Pancreas (tissue), 10 donors: ENCODE measurements around the gene SRRM4. TPM values are rescaled to one million over a fixed set of nuclear protein-coding genes. Genes with fewer than 3 reads are reported as not detected.

Experiments
- ATAC-seq, 4 donors: fragments of 200-7000 bp; cut with Tn5 transposase; one replicate each; pipeline versions ENCODE4 v1.8.0 to v1.9.1; 2020; ENCODE audit warnings: mild to moderate bottlenecking in 4 of 4, moderate library complexity in 4 of 4
- DNase-seq, 6 donors: peaks; one replicate each; pipeline ENCODE4 v3.0.0-alpha.2; 2020
- FAIRE-seq: peaks from 2 replicates; lab custom pipeline; 2012; peaks lifted over from hg19 to GRCh38; lab: Jason Lieb, UNC
- H3K27ac ChIP-seq, 4 donors: fragments of 200-600 bp; sonication (generic); 1 replicate in 3 of 4; 2 replicates in 1 of 4; pipeline versions ENCODE4 v1.5.0 to v1.8.0; 2020
- H3K27me3 ChIP-seq, 4 donors: fragments of 200-600 bp; one replicate each; pipeline ENCODE4 v1.8.0; 2021
- H3K36me3 ChIP-seq, 3 donors: fragments of 200-600 bp; sonication (generic) in 1 of 3; one replicate each; pipeline versions ENCODE4 v1.5.0 to v1.8.0; 2020 to 2021
- H3K4me1 ChIP-seq, 3 donors: fragments of 200-600 bp; one replicate each; pipeline ENCODE4 v1.8.0; 2021
- H3K4me3 ChIP-seq, 4 donors: fragments of 200-600 bp; sonication (generic) in 2 of 4; one replicate each; pipeline versions ENCODE4 v1.5.0 to v1.8.0; 2020 to 2021
- H3K9me3 ChIP-seq, 4 donors: fragments of 200-600 bp; one replicate each; pipeline ENCODE4 v1.8.0; 2021
- WGBS, 2 donors: extraction: QIAGEN DNeasy Blood & Tissue Kit; methylation state at CpG; one replicate each; pipeline ENCODE4 v1.1.7; 2013; 5-methylcytosine and 5-hydroxymethylcytosine counted together
- intact Hi-C, 3 donors: fragments of 100-400 bp; cut with DNase I; formaldehyde crosslinking; loops; one replicate each; pipeline versions ENCODE4 v1.11.1 to v1.14.2; 2022
- polyA plus RNA-seq, 2 donors: library from polyadenylated mRNA; stranded (reverse); fragments of 200-250 nt; gene quantifications; one replicate each; pipeline ENCODE4 v1.2.3, GENCODE V29; 2013
- total RNA-seq, 6 donors: library from RNA; stranded (reverse); fragmentation: NEBNext Ultra II Directional in 4 of 6; extraction: Animal tissue kit (Norgen Biotek cat#: 25700) in 4 of 6; gene quantifications; one replicate each; pipeline versions ENCODE4 v1.2.1 to v1.2.4, GENCODE V29; 2021 to 2023
- TF ChIP-seq, protein P1 (sequence below), 4 donors: fragments of 200-600 bp; sonication (generic) in 3 of 4; IDR thresholded peaks; one replicate each; pipeline versions ENCODE4 v1.5.0 to v1.8.0; 2021; ENCODE audit warnings: antibody characterized with exemption in 4 of 4
- donor health status: healthy with polysubstance abuse.
- donor health status: DM: no; HTN: no; CAD: no; lungs with moderate emphysema.
- donor health status: DM: no; HTN: no; CAD: no.
- donor health status: control.
- donor health status: control.
- donor health status: Bipolar disorder and iron deficiency.
- donor health status: DM: yes; HTN: yes; CAD: no.
- donor health status: DM: no; HTN: no; CAD: no.
- donor health status: DM: no; HTN: no; CAD: no.
- donor health status: DM: yes; HTN: yes; CAD: no.

The SRRM4 gene
- total and polyA plus RNA-seq, 8 donors, result 0.02 TPM; not detected in 7

DNA sequence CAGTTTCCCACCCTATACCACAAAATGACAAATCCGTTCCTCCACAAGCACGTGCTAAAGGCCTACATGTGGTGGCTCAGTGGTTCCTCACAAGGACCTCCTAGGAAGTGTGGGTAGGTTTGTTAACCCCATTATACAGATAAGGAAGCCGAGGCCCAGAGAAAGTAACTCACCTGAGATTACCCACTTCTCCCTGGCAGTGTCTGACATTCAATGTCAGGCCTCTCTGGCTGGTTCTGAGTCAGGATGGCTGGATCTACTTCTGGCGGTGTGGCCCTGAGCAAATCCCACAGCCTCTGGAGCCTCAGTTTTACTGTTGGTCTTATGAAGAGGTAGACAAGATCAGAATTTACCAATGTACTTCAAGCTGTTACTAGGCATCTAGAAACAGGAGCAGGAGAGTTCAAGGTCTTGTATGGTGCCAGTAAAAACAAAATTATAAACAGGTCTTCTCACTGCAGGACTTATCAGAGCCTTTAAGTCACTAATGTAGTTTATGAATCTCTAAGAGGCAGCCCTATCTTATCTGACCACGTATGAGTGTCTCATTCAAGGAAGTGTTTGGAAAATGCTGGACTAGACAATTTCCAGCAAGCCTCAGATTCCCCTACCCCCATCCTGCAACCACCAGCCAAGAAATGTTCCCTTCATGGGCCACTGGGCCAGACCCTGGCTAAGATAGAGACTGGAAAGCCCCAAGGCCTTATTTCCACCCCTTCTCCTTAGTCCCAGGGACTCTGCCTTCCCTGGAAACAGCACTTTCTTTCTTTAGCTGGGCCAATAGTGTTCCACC, 201.6 kb downstream of the SRRM4 start:
- TF ChIP-seq, protein P1, sequence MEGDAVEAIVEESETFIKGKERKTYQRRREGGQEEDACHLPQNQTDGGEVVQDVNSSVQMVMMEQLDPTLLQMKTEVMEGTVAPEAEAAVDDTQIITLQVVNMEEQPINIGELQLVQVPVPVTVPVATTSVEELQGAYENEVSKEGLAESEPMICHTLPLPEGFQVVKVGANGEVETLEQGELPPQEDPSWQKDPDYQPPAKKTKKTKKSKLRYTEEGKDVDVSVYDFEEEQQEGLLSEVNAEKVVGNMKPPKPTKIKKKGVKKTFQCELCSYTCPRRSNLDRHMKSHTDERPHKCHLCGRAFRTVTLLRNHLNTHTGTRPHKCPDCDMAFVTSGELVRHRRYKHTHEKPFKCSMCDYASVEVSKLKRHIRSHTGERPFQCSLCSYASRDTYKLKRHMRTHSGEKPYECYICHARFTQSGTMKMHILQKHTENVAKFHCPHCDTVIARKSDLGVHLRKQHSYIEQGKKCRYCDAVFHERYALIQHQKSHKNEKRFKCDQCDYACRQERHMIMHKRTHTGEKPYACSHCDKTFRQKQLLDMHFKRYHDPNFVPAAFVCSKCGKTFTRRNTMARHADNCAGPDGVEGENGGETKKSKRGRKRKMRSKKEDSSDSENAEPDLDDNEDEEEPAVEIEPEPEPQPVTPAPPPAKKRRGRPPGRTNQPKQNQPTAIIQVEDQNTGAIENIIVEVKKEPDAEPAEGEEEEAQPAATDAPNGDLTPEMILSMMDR (IDR thresholded peaks at IDR 0.05), result no peak
- no peak for DNase-seq
- Histone ChIP-seq H3K4me3 (no peak overlapping the region), H3K36me3 (no peaks in the 10 kb centered on the region), H3K27me3 (peaks cover 0 to 5% (median 0%) of the 10 kb centered on the region in 4 donors), H3K27ac (peak overlapping the region in 1 of 4 donors; percentile 5), H3K4me1 (peaks cover 0 to 5% (median 0%) of the 10 kb centered on the region in 3 donors), H3K9me3 (no peaks in the 10 kb centered on the region)
- intact Hi-C loops, result no loop called here
- FAIRE-seq, result no peak
- peak in 1 of 4 donors; percentile 6 for ATAC-seq
- WGBS, 2 donors, result 72 to 76% methylated on average over 5 of the region's 5 CpGs

DNA sequence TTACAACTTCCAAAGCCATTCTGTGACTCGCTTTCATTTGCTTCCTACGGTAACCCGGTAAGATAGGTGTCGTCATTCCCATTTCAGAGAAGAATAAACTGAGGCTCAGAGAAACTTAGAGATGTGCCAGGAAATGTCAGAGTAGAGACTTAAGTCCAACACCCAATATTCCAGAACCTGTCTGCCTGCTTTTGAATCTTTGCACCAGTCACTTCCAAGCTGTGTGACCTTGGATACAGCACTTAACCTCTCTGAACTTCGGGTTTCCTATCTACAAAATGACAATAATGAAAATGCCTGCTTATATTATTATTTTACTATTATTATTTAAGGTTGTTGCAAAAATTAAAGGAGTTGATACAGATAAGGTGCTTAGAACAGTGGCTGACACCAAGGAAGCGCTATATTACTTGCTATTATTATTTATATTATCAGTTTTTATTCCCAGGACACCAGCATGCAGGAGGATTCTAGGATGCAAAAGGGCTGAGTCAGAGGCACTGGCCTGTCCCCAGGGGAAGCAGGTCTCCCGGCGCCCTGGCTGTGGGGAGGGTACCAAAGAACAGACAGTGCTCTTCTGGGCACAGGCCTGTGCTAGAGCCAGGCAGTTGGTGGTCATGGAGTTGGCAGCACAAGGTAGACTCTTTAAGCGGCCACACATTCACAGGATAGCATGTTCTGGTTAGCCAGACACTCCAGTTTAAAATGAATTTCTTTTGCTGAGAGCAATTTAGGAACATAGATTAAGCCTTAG, 202.8 kb downstream of the SRRM4 start:
- no peak for FAIRE-seq
- TF ChIP-seq, protein P1 (IDR thresholded peaks at IDR 0.05), result no peak
- Histone ChIP-seq H3K27ac (no peak overlapping the region), H3K4me3 (no peak overlapping the region), H3K36me3 (no peaks in the 10 kb centered on the region), H3K4me1 (peaks cover 0 to 2% (median 0%) of the 10 kb centered on the region in 3 donors), H3K9me3 (no peaks in the 10 kb centered on the region), H3K27me3 (peaks cover 0 to 5% (median 0%) of the 10 kb centered on the region in 4 donors)
- no peak for DNase-seq
- no peak for ATAC-seq
- 81 to 87% methylated on average over 9 of the region's 9 CpGs for WGBS, 2 donors
- intact Hi-C loops, result no loop called here

DNA sequence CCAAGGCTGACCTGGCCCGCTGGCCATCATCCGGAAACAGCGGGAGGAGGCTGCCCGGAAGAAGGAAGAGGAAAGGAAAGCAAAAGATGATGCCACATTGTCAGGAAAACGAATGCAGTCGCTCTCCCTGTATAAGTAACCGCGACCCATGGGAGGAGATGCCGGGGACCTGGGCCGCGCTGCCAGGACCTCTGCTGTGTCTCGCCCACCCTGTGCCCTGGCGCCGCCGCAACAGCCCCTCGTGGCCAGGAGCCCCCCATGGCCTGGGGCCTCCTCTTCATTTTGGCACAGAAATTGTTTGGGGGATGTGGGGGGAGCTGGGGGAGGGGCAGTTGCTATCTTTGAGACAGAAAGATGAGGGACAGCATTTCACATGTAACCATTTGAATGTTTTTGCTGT, 213.9 kb downstream of the SRRM4 start:
- peaks cover 0 to 4% (median 0%) of the 10 kb centered on the region in 3 donors for H3K36me3 ChIP-seq
- H3K9me3 ChIP-seq, result no peaks in the 10 kb centered on the region
- H3K27me3 ChIP-seq, result no peaks in the 10 kb centered on the region
- H3K4me3 ChIP-seq, result no peak overlapping the region
- no peak for DNase-seq
- H3K4me1 ChIP-seq, result no peaks in the 10 kb centered on the region
- 91 to 92% methylated on average over 16 of the region's 16 CpGs for WGBS, 2 donors
- intact Hi-C loops, result no loop called here
- ATAC-seq, result no peak
- TF ChIP-seq, protein P1 (IDR thresholded peaks at IDR 0.05), result no peak
- no peak for FAIRE-seq
- no peak overlapping the region for H3K27ac ChIP-seq

DNA sequence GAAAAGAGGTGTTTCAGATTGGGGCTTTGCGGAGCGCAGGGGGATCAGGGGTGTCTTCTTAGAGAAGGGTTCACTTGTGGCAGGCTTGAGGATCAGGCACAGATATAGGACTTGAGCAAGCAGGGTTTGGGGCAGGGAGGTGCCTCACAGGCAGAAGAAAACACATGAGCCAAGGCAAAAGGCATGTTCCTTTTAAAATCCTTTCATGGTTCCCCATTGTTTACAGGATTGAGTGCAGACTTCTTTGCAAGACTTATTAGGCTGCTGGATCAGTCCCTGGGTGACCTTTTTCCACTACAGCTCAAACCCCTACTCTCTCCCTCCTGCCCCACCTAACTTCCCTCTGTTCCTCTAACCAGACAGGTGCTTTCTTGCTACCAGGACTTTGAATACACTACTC, 217.1 kb downstream of the SRRM4 start:
- Histone ChIP-seq H3K27me3 (no peaks in the 10 kb centered on the region), H3K4me3 (no peak overlapping the region), H3K9me3 (no peaks in the 10 kb centered on the region), H3K27ac (no peak overlapping the region), H3K36me3 (peaks cover 0 to 4% (median 0%) of the 10 kb centered on the region in 3 donors), H3K4me1 (no peaks in the 10 kb centered on the region)
- intact Hi-C loops, result no loop called here
- ATAC-seq, result no peak
- WGBS, 2 donors, result 91 to 95% methylated on average over 2 of the region's 2 CpGs
- FAIRE-seq, result no peak
- TF ChIP-seq, protein P1 (IDR thresholded peaks at IDR 0.05), result no peak
- DNase-seq, result no peak
